CD4-positive, alpha-beta T cell treated with Interleukin-10 for 1 hour (primary cell): ENCODE results near the gene RBM27.
"Not testable (repeated sequence)": the region's sequence is repeated elsewhere in the genome, so short reads cannot be mapped to it uniquely, and the experiment has no call there.

Source experiments
- DNase-seq: peaks from one replicate; pipeline ENCODE4 v3.0.0-alpha.2; 2020

RBM27 gene

GRCh38 chr5:146209714-146210113 is 6.3 kb downstream of the RBM27 start:
- no peak for DNase-seq

DNA sequence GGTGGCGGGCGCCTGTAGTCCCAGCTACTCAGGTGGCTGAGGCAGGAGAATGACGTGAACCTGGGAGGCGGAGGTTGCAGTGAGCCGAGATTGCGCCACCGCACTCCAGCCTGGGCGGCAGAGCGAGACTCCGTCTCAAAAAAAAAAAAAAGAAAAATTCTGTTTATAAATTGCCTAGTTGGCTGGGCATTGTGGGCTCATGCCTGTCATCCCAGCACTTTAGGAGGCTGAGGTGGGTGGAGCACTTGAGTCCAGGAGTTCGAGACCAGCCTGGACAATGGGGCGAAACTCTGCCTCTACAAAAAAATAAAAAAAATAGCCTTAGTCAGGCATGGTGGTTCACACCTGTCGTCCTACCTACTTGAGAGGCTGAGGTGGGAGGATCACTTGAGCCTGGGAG is 7.4 kb downstream of the RBM27 start:
- not testable (repeated sequence) for DNase-seq

DNA sequence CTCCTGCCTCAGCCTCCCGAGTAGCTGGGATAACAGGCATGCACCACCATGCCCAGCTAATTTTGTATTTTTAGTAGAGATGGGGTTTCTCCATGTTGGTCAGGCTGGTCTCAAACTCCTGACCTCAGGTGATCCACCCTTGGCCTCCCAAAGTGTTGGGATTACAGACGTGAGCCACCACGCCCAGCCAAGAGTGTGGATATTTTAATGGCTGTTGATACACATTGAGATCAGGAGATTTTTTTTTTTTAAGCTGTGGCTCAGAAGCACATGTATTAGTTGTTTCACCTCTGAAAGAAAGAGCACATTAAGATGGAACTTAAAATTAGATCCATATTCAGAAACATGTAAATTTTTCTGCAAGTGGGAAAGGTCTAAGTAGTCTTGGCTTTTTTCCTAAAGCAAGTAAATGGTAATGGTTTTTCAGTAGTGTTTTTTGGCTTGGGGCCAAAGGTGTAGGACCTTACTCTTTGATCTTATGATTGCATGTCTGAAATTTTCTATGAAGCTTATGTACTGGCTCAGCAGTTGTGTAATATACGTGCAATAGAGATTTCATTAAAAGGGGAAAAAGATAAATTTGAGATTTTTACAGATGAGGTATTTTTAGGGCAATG is 9.9 kb downstream of the RBM27 start:
- DNase-seq: no peak

DNA sequence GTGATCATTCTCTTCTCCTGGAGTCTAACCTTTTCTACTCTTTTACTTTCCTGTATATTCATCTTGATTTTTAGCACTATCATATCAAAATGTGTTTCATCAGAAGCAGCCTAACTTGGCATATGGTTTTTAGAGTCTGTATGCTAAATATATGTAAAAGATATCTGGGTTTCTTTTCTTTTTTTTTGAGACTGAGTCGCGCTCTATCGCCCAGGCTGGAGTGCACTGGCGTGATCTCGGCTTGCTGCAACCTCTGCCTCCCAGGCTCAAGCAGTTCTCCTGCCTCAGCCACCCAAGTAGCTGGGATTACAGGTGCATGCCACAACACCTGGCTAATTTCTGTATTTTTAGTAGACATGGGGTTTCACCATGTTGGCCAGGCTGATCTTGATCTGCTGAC is 11.5 kb downstream of the RBM27 start:
- not testable (repeated sequence) for DNase-seq

- DNase-seq: no peak
These were observed 14.8 kb downstream of the RBM27 start for GRCh38 chr5:146218168-146218567.

DNA sequence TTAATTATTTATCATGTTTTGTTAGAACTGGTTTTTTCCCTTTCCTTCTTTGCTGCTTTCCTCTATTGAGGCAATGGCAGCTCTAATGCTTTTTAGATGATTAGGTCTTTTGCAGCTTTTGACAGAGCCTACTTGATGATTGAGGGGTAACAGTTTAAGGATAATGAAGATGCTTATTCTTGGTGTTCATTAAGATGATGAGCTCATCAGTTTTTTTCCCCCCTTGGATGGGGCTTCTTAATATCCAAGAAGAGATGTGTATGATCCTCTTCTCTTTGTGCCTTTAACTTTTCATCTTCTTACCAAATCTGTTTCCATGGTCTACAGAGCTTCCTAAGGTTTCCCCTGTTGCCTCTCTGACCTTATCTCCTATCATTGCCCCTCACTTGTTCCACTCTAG is 15.8 kb downstream of the RBM27 start:
- DNase-seq: no peak

- DNase-seq: no peak
These were observed 17.8 kb downstream of the RBM27 start for GRCh38 chr5:146221234-146221633.

DNA sequence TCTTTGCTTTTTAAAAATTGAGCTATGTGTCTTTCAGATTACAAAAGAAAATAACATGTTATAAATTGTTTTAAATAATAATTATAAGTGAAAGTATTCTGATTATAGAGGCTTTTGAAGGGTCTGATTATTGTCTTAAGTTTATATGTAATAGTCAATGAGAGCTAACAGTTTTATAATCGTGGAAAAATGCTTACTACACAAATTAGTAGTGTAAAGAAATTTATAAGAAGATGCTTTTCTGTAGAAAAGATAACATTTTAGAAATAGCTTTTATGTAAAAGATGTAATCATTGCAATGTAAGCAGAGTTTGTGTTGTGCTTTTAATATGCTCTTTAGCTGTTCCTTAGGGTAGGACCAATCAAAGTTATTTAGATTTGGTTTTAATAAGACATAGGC is 18.6 kb downstream of the RBM27 start:
- DNase-seq: no peak

- DNase-seq: no peak
These were observed 19.8 kb downstream of the RBM27 start for GRCh38 chr5:146223179-146223578.

DNA sequence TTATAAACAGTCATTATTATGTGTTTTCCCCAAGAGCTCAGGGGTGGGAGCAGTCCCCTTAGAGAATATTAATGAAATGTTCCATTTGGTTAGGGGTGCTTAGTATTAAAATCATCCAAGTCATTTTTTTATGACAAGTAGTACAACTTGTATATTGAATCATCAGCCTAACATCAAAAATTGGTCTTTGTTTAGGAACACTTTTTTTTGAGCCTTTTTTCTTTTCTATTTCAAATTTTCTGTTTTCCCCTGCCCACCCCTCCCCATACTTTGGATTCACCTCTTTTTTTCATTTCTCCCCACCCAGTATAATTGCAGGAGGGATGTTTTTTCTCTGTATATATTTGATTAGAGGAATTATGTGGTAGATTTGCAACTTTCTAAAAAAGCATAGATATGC is 25.8 kb downstream of the RBM27 start:
- no peak for DNase-seq

GRCh38 chr5:146232223-146232622 is 28.8 kb downstream of the RBM27 start:
- no peak for DNase-seq

DNA sequence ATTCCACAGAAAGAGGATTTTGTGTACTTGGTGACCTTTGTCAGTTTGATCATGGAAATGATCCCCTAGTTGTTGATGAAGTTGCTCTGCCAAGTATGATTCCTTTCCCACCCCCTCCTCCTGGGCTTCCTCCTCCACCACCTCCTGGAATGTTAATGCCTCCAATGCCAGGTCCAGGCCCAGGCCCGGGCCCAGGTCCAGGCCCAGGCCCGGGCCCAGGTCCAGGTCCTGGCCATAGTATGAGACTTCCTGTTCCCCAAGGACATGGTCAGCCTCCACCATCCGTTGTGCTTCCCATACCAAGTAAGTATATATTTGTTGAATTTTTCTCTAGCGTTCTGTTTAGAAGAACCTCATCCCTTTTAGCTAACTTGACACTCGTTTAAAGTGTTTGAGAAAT is 30.0 kb downstream of the RBM27 start:
- DNase-seq: no peak

DNA sequence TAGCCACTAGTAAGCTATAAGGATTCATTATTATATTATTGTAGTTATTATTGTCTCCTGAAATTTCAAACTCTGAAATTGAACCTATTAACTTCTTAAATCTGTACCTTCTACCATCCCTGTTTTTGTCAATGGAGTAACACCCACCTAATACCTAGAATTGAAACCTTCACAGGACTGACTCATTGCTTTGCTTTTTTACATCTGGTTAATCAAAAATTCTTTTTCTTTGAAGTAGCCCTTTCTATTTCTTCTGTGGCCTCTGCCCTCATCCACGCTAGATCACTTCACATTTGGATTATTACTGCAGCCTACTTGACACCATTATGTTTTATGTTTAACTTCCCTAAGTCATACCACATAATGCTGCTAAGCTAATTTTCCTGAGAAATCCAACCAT is 35.6 kb downstream of the RBM27 start:
- no peak for DNase-seq

GRCh38 chr5:146240951-146241350 is 37.5 kb downstream of the RBM27 start:
- no peak for DNase-seq

DNA sequence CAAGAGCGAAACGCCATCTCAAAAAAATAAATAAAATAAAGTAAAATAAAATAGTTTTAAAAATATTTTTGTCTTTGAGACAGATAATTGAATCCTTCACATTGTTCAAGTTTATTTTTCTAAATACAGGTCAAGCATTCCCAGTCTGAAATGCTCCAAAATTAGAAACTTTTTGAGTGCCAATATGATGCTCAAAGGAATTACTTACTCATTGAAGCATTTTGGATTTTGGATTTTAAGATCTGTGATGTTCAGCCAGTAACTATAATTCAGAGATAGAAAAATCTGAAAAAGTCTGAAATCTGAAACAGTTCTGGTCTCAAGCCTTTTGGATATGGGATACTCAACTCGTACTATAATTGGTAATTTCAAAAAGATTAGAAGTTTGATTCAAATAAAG is 39.8 kb downstream of the RBM27 start:
- DNase-seq: no peak

- DNase-seq: no peak
These were observed 45.2 kb downstream of the RBM27 start for GRCh38 chr5:146248561-146248960.

GRCh38 chr5:146249801-146250200 is 46.4 kb downstream of the RBM27 start:
- no peak for DNase-seq
